OCI-LY7 (cell line): ENCODE data around the gene ADPRS. TPM values are rescaled to one million over a fixed set of nuclear protein-coding genes. Genes with fewer than 3 reads are reported as not detected.

Source experiments
- BruUV-seq: library from RNA; stranded (reverse); fragments of 400-500 nt; replicated peaks from 2 replicates; lab custom pipeline; 2021; lab: Mats Ljungman, UMichigan
- CTCF ChIA-PET: fragments of 300-600 bp; sonication (Branson Sonifier 250); formaldehyde crosslinking; loops from one replicate; lab custom pipeline; 2022; ENCODE audit warnings: antibody characterized with exemption; ENCODE audit not compliant: unreplicated experiment; lab: Charles Lee
- POLR2A ChIA-PET: fragments of 300-600 bp; sonication (Branson Sonifier 250); formaldehyde crosslinking; loops from one replicate; lab custom pipeline; 2022; ENCODE audit warnings: antibody characterized with exemption; lab: Charles Lee
- DNase-seq: peaks from one replicate; pipeline ENCODE4 v3.0.0-alpha.2; 2015; ENCODE audit warnings: low spot score
- H2AFZ ChIP-seq: fragments of 200-600 bp; sonication (generic), shearing (Covaris generic); 2 replicates; pipeline ENCODE4 v1.6.1; 2014; ENCODE audit warnings: mild to moderate bottlenecking, antibody characterized with exemption, low read length, moderate library complexity
- H3K27ac ChIP-seq: fragments of 200-600 bp; sonication (generic); 2 replicates; pipeline ENCODE4 v1.5.1; 2014; ENCODE audit warnings: mixed run types, low read depth, mild to moderate bottlenecking, moderate library complexity, low read length, inconsistent platforms; ENCODE audit not compliant: poor library complexity, severe bottlenecking
- H3K36me3 ChIP-seq: fragments of 200-600 bp; sonication (generic); 2 replicates; pipeline ENCODE4 v1.6.1; 2014; ENCODE audit warnings: mild to moderate bottlenecking, antibody characterized with exemption, low read length, moderate library complexity, mixed read lengths; ENCODE audit not compliant: insufficient read depth
- H3K4me1 ChIP-seq: fragments of 200-600 bp; sonication (generic); 2 replicates; pipeline ENCODE4 v1.5.1; 2014; ENCODE audit warnings: mild to moderate bottlenecking, low read length; ENCODE audit not compliant: insufficient read depth, poor library complexity, severe bottlenecking
- H3K4me2 ChIP-seq: fragments of 200-600 bp; sonication (generic); 2 replicates; pipeline ENCODE4 v1.6.1; 2014; ENCODE audit warnings: mild to moderate bottlenecking, low read length
- H3K4me3 ChIP-seq: fragments of 200-600 bp; sonication (generic); 2 replicates; pipeline ENCODE4 v1.5.1; 2014; ENCODE audit warnings: mild to moderate bottlenecking, low read depth, low read length; ENCODE audit not compliant: poor library complexity, severe bottlenecking
- H3K79me2 ChIP-seq: fragments of 200-600 bp; sonication (generic); 2 replicates; pipeline ENCODE4 v1.6.1; 2016; ENCODE audit warnings: low read depth, mild to moderate bottlenecking, low read length, moderate library complexity, mixed read lengths; ENCODE audit not compliant: insufficient read depth
- H3K9me2 ChIP-seq: fragments of 200-600 bp; sonication (generic); 2 replicates; pipeline ENCODE4 v1.6.1; 2016; ENCODE audit warnings: mild to moderate bottlenecking, low read length, mixed read lengths; ENCODE audit not compliant: insufficient read depth
- H3K9me3 ChIP-seq: fragments of 200-600 bp; sonication (generic); 2 replicates; pipeline ENCODE4 v1.6.1; 2014; ENCODE audit warnings: mild to moderate bottlenecking, mixed run types, low read length, mixed read lengths
- H4K20me1 ChIP-seq: fragments of 200-600 bp; sonication (generic); 2 replicates; pipeline ENCODE4 v1.6.1; 2014; ENCODE audit warnings: mild to moderate bottlenecking, antibody characterized with exemption, low read length, moderate library complexity, mixed read lengths; ENCODE audit not compliant: insufficient read depth
- EZH2phosphoT487 ChIP-seq: fragments of 200-600 bp; sonication (generic); IDR thresholded peaks from 2 replicates; pipeline ENCODE4 v1.6.1; 2018; ENCODE audit warnings: low read depth, borderline replicate concordance, mild to moderate bottlenecking, mixed run types, antibody characterized with exemption, low read length, moderate library complexity, mixed read lengths
- intact Hi-C: fragments of 100-400 bp; cut with micrococcal nuclease; formaldehyde crosslinking; loops from one replicate; pipeline ENCODE4 v1.10.0; 2022; ENCODE audit not compliant: unreplicated experiment
- total RNA-seq, 2 experiments: library from RNA; depleted of rRNA in 1 of 2; stranded (reverse); fragments of >200 nt in 1 of 2; shearing (Covaris generic) in 1 of 2; gene quantifications; 2 replicates each; pipeline ENCODE4 v1.2.3, GENCODE V29; 2014 to 2022
- TF ChIP-seq, protein P1 (sequence below): fragments of 200-600 bp; sonication (generic); conservative IDR thresholded peaks from 2 replicates; pipeline ENCODE4 v1.5.1; 2014; ENCODE audit warnings: mild to moderate bottlenecking, antibody characterized with exemption, low read length, moderate library complexity, mixed read lengths

The ADPRS gene
- total RNA-seq, 2 experiments from 2014 or later = 29.3 to 42.3 TPM

GRCh38 chr1:36083635-36084496, 4.8 kb upstream of the ADPRS start, which contains the start of gene TEKT2:
TSS of gene TEKT2 (plus strand) at chr1:36084094. CDS start at chr1:36084922, 828 bp downstream.
- Histone ChIP-seq H3K9me3 (no peaks in the 10 kb centered on the region), H3K4me1 (peaks cover 5% of the 10 kb centered on the region), H3K27ac (no peak within 1 kb of the TSS), H3K79me2 (no peaks in the 10 kb centered on the region), H3K4me3 (no peak within 1 kb of the TSS), H3K4me2 (0 out of 2 replicates have a peak within 1 kb of the TSS, but pooled peaks have one; percentile 7), H3K36me3 (no peaks in the 10 kb centered on the region), H3K9me2 (no peaks in the 10 kb centered on the region), H4K20me1 (no peaks in the 10 kb centered on the region), H2AFZ (0 out of 2 replicates have a peak within 1 kb of the TSS, but pooled peaks have one; percentile 57)
- ChIA-PET POLR2A (no interaction called here), CTCF (no interaction called here)
- intact Hi-C loops = no loop called here
- no peak for TF ChIP-seq EZH2phosphoT487
- TF ChIP-seq, protein P1, sequence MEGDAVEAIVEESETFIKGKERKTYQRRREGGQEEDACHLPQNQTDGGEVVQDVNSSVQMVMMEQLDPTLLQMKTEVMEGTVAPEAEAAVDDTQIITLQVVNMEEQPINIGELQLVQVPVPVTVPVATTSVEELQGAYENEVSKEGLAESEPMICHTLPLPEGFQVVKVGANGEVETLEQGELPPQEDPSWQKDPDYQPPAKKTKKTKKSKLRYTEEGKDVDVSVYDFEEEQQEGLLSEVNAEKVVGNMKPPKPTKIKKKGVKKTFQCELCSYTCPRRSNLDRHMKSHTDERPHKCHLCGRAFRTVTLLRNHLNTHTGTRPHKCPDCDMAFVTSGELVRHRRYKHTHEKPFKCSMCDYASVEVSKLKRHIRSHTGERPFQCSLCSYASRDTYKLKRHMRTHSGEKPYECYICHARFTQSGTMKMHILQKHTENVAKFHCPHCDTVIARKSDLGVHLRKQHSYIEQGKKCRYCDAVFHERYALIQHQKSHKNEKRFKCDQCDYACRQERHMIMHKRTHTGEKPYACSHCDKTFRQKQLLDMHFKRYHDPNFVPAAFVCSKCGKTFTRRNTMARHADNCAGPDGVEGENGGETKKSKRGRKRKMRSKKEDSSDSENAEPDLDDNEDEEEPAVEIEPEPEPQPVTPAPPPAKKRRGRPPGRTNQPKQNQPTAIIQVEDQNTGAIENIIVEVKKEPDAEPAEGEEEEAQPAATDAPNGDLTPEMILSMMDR = no peak
- DNase-seq = no peak
- BruUV-seq = no TSS peak

GRCh38 chr1:36084497-36085115, 4.1 kb upstream of the ADPRS start:
- intact Hi-C loops = loop anchor here (5.0 kb wide), 1 partner anchor 202 kb away; the partner anchor contains the start of gene AGO1
- Histone ChIP-seq H3K79me2 (peaks cover 7% of the 10 kb centered on the region), H3K4me1 (peaks cover 5% of the 10 kb centered on the region), H2AFZ (0 out of 2 replicates have a peak overlapping the region, but pooled peaks have one; percentile 57), H3K27ac (no peak overlapping the region), H3K9me3 (no peaks in the 10 kb centered on the region), H4K20me1 (peaks cover 5% of the 10 kb centered on the region; the same call in 1 of the 2 replicates), H3K36me3 (no peaks in the 10 kb centered on the region), H3K4me3 (no peak overlapping the region), H3K4me2 (0 out of 2 replicates have a peak overlapping the region, but pooled peaks have one; percentile 7), H3K9me2 (no peaks in the 10 kb centered on the region)
- no peak for TF ChIP-seq EZH2phosphoT487
- TF ChIP-seq, protein P1 = no peak
- DNase-seq = no peak
- BruUV-seq = no TSS peak
- POLR2A ChIA-PET = no interaction called here
- CTCF ChIA-PET = no interaction called here
